Activated T-helper 1 cell treated with Interleukin-2 at 50 U/mL for 16 hours (primary cell): Measurements from ENCODE around the gene SPATS2L.

Source experiments
- DNase-seq: peaks from one replicate; pipeline ENCODE4 v3.0.0-alpha.2; 2020; ENCODE audit warnings: low read depth

Gene SPATS2L

DNA sequence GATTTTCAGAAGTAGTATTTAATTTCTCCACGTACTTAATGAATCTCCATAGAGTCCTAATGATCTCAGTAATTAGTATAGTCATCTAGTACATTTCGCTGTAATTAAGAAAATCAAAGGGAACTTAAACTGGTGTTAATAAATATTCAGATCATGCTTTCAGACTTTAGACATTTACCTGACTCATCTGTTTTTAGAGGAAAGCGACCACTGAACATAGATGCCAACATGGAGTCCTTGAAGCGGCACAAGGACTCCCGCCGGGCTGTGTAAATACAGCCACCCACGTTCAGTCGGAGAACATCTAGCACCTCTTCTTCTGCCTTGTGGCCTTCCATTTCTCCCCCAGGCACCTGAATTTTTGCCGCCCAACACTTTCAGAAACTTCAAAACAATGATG is 200.2 kb downstream of the SPATS2L start:
- no peak for DNase-seq

- no peak for DNase-seq
These were observed 200.7 kb downstream of the SPATS2L start for GRCh38 chr2:200507179-200507578.

DNA sequence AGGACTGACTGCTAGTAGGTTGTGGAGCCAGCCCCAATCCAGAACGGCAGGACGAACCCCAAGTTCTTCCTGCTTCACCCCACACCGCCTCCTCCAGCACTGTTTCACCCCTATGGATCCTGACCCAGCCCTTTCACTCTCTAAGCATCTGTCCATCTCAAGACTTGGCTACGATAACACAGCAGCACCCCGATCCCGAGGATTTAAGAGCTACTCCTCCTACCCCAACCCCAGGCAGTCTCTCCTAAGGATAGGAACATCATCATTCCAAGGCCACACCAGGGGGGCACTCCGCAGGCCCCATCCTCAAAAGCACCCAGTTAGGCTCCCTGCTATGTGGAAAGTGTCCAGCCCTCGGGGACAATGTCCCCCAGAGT is 202.7 kb downstream of the SPATS2L start:
- DNase-seq, result no peak

DNA sequence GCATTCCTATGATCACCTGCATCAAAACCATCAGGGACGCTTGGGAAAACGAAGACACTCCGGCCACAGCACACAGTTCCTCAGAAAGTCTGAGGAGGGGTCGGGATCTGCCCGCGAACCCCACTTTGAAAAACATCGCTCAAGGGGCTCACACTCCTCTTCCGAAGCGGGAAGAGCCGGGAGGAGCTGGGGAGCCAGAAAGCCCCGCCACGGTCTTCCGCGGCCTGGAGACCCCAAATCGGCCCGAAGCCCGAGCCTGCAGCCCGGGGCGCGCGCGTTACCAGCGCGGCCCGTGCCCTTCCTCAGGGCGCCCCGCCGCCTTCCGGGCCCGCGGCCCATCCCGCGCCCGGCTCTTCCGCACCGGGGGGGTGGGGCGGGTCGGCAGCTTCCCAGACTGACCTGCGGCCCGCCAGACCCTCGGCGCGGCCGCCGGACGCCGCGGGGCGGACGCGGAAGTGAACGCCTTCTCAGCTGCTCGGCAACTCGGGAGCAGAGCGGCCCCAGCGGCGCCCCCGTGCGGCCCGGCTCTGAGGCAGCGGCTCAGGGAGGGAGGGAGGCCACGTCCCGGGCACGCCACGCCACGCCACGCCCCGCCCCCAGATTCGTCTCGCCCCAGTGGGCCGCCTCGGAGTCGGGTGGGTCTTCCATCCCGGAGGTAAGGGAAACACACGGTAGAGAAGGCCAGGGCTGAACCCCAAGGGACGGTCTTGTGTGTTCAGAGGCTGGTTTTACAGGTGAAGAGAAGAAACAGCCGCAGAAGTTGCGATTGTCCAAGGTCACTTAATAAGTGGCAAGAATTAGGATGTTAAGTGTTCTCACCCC is 203.3 kb downstream of the SPATS2L start, which contains the start of gene KCTD18:
KCTD18 (minus strand) TSS at position 457 of the 822 bp plus-strand sequence. CDS start 3,052 bp downstream, outside the sequence.
- peak; percentile 89 for DNase-seq

DNA sequence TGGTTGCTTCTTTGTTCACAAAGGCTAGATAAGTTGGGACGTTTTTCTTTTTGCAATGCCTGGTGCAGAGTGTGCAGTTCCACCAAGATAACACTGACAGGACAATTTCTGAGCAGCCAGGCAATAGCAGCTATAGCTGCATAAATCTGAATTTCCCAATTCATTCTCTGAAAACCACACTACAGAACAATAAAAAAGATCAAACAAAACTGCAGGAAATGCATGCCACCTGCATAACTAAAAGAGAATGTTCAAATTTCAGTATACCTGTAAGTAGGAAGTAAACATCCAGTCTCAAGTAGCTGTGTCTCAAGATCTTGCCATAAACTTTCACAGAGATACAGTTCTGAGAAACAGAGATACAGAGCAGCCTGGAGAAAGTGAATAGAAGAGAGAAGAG is 208.7 kb downstream of the SPATS2L start:
- no peak for DNase-seq

GRCh38 chr2:200523158-200523557 is 216.7 kb downstream of the SPATS2L start:
- DNase-seq, result no peak

- DNase-seq, result no peak
These were observed 217.1 kb downstream of the SPATS2L start for GRCh38 chr2:200523604-200524003.

DNA sequence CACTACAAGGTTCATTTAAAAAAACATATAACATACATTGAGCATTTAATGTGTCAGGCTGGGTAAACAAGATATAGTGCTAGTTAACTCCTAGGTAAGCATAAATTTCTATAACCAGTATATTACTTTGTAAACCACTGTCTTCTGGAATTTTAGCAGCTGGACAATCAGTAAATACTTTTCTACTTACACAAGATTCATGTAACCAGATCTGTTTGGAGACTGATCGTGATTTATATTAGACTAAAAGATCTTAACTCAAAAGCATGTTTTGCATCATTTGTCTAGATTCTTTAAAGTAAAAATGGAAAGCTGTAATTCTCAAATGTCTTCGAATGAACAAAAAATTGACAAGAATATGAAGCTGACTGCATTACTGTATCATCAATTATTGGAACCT is 218.6 kb downstream of the SPATS2L start:
- DNase-seq, result no peak

DNA sequence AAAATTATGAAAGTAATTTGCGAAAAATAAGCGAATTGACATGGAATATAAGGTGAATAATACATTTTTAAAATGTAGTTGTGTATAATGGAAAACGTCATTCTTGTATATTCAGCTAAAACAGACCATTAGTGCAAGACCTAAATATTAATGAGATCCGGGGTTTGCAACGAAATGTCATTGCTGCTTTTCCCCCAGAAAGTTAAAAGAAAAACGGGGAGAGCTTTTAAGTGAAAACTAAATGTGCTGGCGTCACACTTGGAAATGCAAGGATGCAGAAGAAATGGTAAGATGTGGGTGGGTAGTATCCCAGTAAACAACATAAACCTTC is 219.0 kb downstream of the SPATS2L start:
- DNase-seq, result no peak

DNA sequence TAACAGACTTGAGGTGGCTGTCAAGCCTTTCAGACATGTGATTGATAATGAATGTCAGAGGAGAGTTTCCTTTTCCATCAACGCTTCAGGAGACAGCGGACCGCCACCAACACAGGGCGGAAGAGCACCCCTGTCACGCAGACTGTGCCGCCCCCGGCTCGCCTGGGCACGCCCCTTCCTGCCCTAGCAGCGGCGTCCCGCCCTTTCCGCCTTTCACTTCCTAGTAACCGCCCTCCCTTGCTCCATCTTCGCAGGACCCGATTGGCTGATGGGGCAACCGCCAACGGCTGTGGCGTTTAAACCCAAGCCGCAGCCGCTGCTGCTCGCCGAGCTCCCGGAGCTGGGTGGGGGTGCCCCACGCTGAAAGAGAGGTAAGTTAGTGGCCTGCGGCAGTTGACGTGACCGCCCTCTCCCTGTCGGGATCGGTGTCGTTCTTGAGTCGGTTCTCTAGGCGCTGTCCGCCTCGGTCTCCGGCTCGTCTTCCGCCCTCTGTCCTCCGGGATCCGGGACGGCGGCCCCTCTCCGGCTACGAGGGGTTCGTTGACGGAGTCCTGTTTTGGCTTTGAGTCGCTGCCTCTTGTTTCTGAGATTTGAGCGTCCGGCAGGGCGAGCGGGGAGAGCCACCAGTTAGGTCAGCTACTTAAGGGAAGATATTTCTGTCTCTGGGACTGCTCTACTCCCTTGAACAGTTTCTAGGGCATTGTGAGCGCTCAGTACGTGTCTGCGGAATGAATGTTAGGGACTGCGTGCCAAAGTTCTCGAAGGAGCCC is 219.6 kb downstream of the SPATS2L start, which contains the start of gene SGO2:
SGO2 (plus strand) TSS at position 326 of the 770 bp plus-strand sequence. CDS start 6,769 bp downstream, outside the sequence.
- peak; percentile 92 for DNase-seq

DNA sequence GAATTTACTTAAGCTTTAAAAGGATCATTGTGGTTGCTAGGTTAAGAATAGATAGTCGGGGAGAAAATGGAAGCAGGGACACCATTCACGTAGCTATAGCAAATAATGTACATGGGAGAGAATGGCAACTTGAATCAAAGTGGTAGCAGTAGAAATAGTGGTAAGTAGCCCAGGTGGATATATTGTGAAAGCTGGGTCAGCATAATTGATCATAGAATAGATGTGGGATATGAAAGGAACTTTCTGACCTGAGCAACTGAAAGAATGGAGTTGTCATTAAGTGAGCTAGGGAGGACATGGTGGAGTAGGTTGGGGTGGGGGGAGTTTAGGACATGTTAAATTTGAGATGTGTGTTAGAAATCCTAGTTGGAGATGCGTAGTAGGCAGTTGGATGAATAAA is 221.7 kb downstream of the SPATS2L start:
- no peak for DNase-seq
